C4-2B (cell line): ENCODE measurements around the gene PRDM15.

Experiments used
- H3K27ac ChIP-seq: fragments of 450-650 bp; 2 replicates; pipeline ENCODE4 v1.5.1; 2017
- CTCF ChIP-seq: fragments of 450-650 bp; conservative IDR thresholded peaks from 2 replicates; pipeline ENCODE4 v1.5.1; 2017; ENCODE audit warnings: mild to moderate bottlenecking
- ZFX ChIP-seq: fragments of 450-650 bp; IDR thresholded peaks from 2 replicates; pipeline ENCODE4 v1.6.1; 2017

PRDM15 gene

DNA sequence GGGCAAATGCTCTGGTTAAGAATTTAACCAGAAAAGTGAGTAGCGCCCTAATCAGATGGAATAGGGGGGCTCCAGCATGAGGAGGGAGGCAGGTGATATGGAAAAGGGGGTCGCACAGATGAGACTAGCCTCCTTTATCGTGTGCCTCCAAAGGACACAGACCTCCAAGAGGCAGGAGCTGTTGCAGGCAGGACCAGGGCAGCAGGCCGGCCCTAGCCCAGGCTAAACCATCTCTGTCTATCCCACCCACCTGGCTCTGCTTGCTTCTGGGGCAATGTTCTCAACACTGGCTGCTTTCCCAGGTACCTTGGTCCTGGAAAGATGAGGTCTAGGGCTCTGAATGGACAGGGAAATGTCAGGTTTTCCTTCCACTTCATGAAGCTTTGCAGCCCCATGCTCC lies 38.4 kb upstream of the PRDM15 start:
- H3K27ac ChIP-seq: no peak overlapping the region
- TF ChIP-seq ZFX (no peak), CTCF (no peak)

DNA sequence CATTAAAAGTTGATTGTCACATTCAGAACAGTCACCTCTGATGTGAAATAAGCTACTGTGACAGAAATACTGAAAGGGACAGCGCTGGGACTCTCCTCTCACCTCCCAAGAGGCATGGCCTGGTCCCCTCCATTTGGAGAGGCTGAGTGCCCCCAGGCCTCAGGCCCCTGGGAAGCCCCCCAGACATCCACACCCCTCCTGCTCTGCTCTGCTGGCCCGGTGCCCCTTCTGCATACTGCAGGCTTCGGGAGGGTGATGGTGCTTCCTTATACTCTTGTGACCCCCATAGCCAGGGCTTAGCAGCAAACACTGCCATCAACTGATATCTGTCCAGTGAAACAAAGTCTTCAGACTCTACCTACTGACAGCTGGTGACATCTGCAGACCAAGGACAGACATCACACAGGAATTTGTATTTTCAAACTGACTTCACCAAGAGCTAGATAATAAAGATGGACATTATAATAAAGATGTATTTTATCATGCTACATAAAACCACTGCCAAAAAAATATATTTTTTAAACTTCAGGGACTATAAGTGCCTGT lies 37.8 kb upstream of the PRDM15 start:
- no peak overlapping the region for H3K27ac ChIP-seq
- TF ChIP-seq ZFX (no peak), CTCF (no peak)

- no peak overlapping the region for H3K27ac ChIP-seq
- TF ChIP-seq ZFX (no peak), CTCF (no peak)
Observed at GRCh38 chr21:41914965-41915364, 35.8 kb upstream of the PRDM15 start.

DNA sequence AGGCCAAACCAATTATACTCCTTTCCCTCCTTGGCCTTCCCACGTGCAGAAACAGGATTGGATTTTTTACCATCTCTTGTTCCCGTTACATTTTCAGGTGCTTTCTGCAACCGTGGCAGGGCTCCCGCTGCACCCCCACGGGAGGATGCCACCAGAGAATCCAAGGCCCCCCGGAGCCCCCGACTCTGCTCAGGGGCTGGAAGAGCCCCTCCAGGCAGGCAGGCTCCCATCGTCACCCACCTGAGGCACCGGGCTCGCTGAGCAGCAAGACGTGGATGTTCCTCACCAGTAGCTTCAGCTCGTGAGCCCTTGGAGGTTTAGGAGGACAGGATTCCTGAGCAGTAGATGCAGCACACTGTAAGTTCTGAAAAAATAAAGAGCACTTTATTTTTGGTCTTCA lies 35.2 kb upstream of the PRDM15 start:
- TF ChIP-seq CTCF (no peak), ZFX (no peak)
- H3K27ac ChIP-seq: no peak overlapping the region

DNA sequence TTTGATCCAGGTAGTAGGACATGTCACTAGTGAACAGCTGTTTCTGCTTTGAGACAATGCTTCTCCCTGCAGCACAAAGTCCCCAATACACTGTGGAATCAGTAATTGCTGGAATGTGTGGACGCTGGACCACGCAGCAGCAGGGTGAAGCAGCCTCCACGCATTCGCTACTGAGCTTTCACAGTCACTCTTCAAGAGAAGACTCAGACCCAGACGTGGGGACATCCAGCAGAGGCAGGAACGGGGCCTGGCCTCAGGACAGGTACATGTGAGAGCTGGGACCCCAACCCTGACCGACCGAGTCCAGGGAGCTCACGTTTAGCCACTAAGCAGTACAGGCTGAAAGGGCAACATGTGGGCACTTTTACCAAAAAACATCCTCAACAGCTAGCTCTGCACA lies 34.1 kb upstream of the PRDM15 start:
- H3K27ac ChIP-seq: no peak overlapping the region
- TF ChIP-seq ZFX (no peak), CTCF (no peak)

- TF ChIP-seq ZFX (no peak), CTCF (no peak)
- no peak overlapping the region for H3K27ac ChIP-seq
Observed at GRCh38 chr21:41908829-41909228, 29.7 kb upstream of the PRDM15 start.

DNA sequence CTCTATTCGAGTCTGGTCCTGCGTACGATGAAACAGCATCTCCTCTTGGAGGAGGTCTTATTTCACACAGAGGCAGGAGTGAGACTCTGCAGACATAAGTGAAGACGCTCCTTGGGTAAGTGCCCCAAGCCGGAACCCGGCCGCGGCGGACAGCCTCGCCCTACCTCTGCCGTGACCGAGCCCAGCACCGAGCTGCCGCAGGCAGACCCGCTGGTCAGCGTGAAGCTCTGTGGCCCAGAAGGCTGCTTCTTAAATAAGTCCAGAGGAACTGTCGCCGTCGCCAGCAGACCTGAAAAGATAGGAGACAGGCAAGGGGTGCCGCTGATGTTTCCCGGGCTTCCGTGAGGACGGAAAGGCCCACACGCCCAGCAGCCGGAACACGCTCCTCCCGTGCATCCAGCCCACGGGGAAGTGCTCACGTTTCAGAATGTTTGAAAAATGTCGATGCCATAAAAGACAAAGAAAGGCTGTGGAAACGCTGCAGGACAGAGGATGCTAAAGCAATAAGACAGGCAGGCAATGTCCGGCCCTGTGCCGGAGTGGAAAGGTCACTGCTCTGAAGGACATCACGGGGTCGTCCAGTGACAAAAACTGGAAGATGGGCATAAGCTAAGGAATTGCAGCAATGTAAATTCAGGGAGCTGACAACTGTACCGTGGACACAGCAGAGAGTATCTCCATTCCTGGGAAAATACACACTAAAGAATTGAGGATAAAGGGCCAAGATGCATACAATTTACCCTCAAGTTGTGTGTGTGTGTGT lies 28.5 kb upstream of the PRDM15 start:
- H3K27ac ChIP-seq: no peak overlapping the region
- TF ChIP-seq ZFX (no peak), CTCF (no peak)
